ENCODE data around the gene ZER1.

Gene ZER1

GRCh38 chr9:128727640-128728248, 44.0 kb downstream of the ZER1 start:
- TF ChIP-seq SUZ12 (IDR thresholded peaks at IDR 0.05; ENCODE audit: extremely low read depth, insufficient read depth, insufficient read length), result no peak
- no peak for TF ChIP-seq YY1 (IDR thresholded peaks at IDR 0.05; ENCODE audit: insufficient read depth, insufficient read length)
- TF ChIP-seq ZNF274 (IDR thresholded peaks at IDR 0.05; ENCODE audit: low read depth, low read length), result no peak
- no peaks in the 10 kb centered on the region for H3K27me3 ChIP-seq (ENCODE audit: insufficient read depth, insufficient read length)
- peaks cover 12% of the 10 kb centered on the region for H3K4me1 ChIP-seq (ENCODE audit: insufficient read depth, insufficient read length)
- H3K4me3 ChIP-seq (ENCODE audit: insufficient read length, low read depth), result no peak overlapping the region
- H3K9ac ChIP-seq (ENCODE audit: insufficient read length, low read depth), result no peak overlapping the region
- H3K9me3 ChIP-seq (ENCODE audit: insufficient read depth, low read length), result no peaks in the 10 kb centered on the region
- DNase-seq (ENCODE audit: low read depth, low spot score), result no peak
- peaks cover 28% of the 10 kb centered on the region for H3K36me3 ChIP-seq (ENCODE audit: insufficient read depth, insufficient read length, low read length)

- Histone ChIP-seq H3K4me1 (ENCODE audit: insufficient read depth, insufficient read length) (peaks cover 12% of the 10 kb centered on the region), H3K36me3 (ENCODE audit: insufficient read depth, insufficient read length, low read length) (peaks cover 31% of the 10 kb centered on the region), H3K27me3 (ENCODE audit: insufficient read depth, insufficient read length) (no peaks in the 10 kb centered on the region), H3K4me3 (ENCODE audit: insufficient read length, low read depth) (peak overlapping the region; percentile 65), H3K9me3 (ENCODE audit: insufficient read depth, low read length) (no peaks in the 10 kb centered on the region), H3K9ac (ENCODE audit: insufficient read length, low read depth) (peak overlapping the region; percentile 67)
- peak; percentile 55 for DNase-seq (ENCODE audit: low read depth, low spot score)
- no peak for TF ChIP-seq YY1 (IDR thresholded peaks at IDR 0.05; ENCODE audit: insufficient read depth, insufficient read length)
- TF ChIP-seq SUZ12 (IDR thresholded peaks at IDR 0.05; ENCODE audit: extremely low read depth, insufficient read depth, insufficient read length), result no peak
Observed at GRCh38 chr9:128724744-128725211, 46.9 kb downstream of the ZER1 start.

GRCh38 chr9:128723866-128724743, 47.6 kb downstream of the ZER1 start, which contains the start of gene ZDHHC12:
TSS of gene ZDHHC12 (minus strand) at chr9:128724127. CDS start at chr9:128724093, 34 bp downstream.
- Histone ChIP-seq H3K9ac (ENCODE audit: insufficient read length, low read depth) (peak within 1 kb of the TSS; percentile 99), H3K9me3 (ENCODE audit: insufficient read depth, low read length) (no peaks in the 10 kb centered on the region), H3K36me3 (ENCODE audit: insufficient read depth, insufficient read length, low read length) (peaks cover 34% of the 10 kb centered on the region), H3K4me1 (ENCODE audit: insufficient read depth, insufficient read length) (peaks cover 7% of the 10 kb centered on the region), H3K4me3 (ENCODE audit: insufficient read length, low read depth) (peak within 1 kb of the TSS; percentile 94), H3K27me3 (ENCODE audit: insufficient read depth, insufficient read length) (no peaks in the 10 kb centered on the region)
- peak; percentile 98 for DNase-seq (ENCODE audit: low read depth, low spot score)
- TF ChIP-seq SUZ12 (IDR thresholded peaks at IDR 0.05; ENCODE audit: extremely low read depth, insufficient read depth, insufficient read length), result no peak
- TF ChIP-seq ZNF274 (IDR thresholded peaks at IDR 0.05; ENCODE audit: low read depth, low read length), result no peak
- TF ChIP-seq YY1 (IDR thresholded peaks at IDR 0.05; ENCODE audit: insufficient read depth, insufficient read length), result no peak

- TF ChIP-seq ZNF274 (IDR thresholded peaks at IDR 0.05; ENCODE audit: low read depth, low read length) (no peak), SUZ12 (IDR thresholded peaks at IDR 0.05; ENCODE audit: extremely low read depth, insufficient read depth, insufficient read length) (no peak), YY1 (IDR thresholded peaks at IDR 0.05; ENCODE audit: insufficient read depth, insufficient read length) (no peak)
- Histone ChIP-seq H3K36me3 (ENCODE audit: insufficient read depth, insufficient read length, low read length) (peaks cover 37% of the 10 kb centered on the region), H3K4me3 (ENCODE audit: insufficient read length, low read depth) (peak overlapping the region; percentile 94), H3K9ac (ENCODE audit: insufficient read length, low read depth) (peak overlapping the region; percentile 99), H3K27me3 (ENCODE audit: insufficient read depth, insufficient read length) (no peaks in the 10 kb centered on the region), H3K9me3 (ENCODE audit: insufficient read depth, low read length) (no peaks in the 10 kb centered on the region), H3K4me1 (ENCODE audit: insufficient read depth, insufficient read length) (peaks cover 7% of the 10 kb centered on the region)
- no peak for DNase-seq (ENCODE audit: low read depth, low spot score)
Observed at GRCh38 chr9:128723352-128723865, 48.3 kb downstream of the ZER1 start.

- TF ChIP-seq SUZ12 (IDR thresholded peaks at IDR 0.05; ENCODE audit: extremely low read depth, insufficient read depth, insufficient read length) (no peak), ZNF274 (IDR thresholded peaks at IDR 0.05; ENCODE audit: low read depth, low read length) (no peak), YY1 (IDR thresholded peaks at IDR 0.05; ENCODE audit: insufficient read depth, insufficient read length) (no peak)
- H3K4me3 ChIP-seq (ENCODE audit: insufficient read length, low read depth), result peak overlapping the region; percentile 94
- peaks cover 8% of the 10 kb centered on the region for H3K4me1 ChIP-seq (ENCODE audit: insufficient read depth, insufficient read length)
- no peaks in the 10 kb centered on the region for H3K9me3 ChIP-seq (ENCODE audit: insufficient read depth, low read length)
- peak overlapping the region; percentile 99 for H3K9ac ChIP-seq (ENCODE audit: insufficient read length, low read depth)
- no peaks in the 10 kb centered on the region for H3K27me3 ChIP-seq (ENCODE audit: insufficient read depth, insufficient read length)
- H3K36me3 ChIP-seq (ENCODE audit: insufficient read depth, insufficient read length, low read length), result peaks cover 39% of the 10 kb centered on the region
- DNase-seq (ENCODE audit: low read depth, low spot score), result no peak
Observed at GRCh38 chr9:128722380-128723351, 49.1 kb downstream of the ZER1 start.

- H3K36me3 ChIP-seq (ENCODE audit: insufficient read depth, insufficient read length, low read length), result peaks cover 45% of the 10 kb centered on the region
- no peak for TF ChIP-seq ZNF274 (IDR thresholded peaks at IDR 0.05; ENCODE audit: low read depth, low read length)
- no peak overlapping the region for H3K9ac ChIP-seq (ENCODE audit: insufficient read length, low read depth)
- no peaks in the 10 kb centered on the region for H3K9me3 ChIP-seq (ENCODE audit: insufficient read depth, low read length)
- H3K4me1 ChIP-seq (ENCODE audit: insufficient read depth, insufficient read length), result peaks cover 8% of the 10 kb centered on the region
- no peaks in the 10 kb centered on the region for H3K27me3 ChIP-seq (ENCODE audit: insufficient read depth, insufficient read length)
- no peak for DNase-seq (ENCODE audit: low read depth, low spot score)
- no peak overlapping the region for H3K4me3 ChIP-seq (ENCODE audit: insufficient read length, low read depth)
Observed at GRCh38 chr9:128721487-128722010, 50.2 kb downstream of the ZER1 start.

All from NT2/D1 (cell line).